Middle frontal gyrus (tissue), 1 donor: Measurements from ENCODE around the gene GMCL2.

ENCODE experiments used
- DNase-seq: peaks from one replicate; pipeline ENCODE4 v3.0.0-alpha.2; 2015; ENCODE audit warnings: low spot score; ENCODE audit errors: extremely low spot score

The GMCL2 gene

DNA sequence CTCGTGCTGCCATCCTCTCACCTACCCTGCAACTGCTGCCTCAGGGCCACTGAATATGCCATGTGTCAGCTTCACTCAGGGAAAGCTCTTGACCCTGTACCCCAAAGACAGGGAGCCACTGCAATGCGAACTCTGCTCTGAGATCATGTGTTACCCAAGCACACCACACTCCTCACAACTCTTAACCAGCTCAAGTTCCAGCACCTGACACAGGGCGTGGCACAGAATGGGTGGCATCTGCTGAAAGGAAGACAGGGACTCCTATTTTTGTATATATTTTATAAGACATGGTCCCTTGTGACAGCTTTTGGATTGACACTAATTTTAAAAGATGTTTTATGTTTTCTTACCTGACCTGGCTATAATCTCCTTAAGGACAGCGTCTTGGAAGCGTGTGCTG lies 34.7 kb upstream of the GMCL2 start:
- no peak for DNase-seq

DNA sequence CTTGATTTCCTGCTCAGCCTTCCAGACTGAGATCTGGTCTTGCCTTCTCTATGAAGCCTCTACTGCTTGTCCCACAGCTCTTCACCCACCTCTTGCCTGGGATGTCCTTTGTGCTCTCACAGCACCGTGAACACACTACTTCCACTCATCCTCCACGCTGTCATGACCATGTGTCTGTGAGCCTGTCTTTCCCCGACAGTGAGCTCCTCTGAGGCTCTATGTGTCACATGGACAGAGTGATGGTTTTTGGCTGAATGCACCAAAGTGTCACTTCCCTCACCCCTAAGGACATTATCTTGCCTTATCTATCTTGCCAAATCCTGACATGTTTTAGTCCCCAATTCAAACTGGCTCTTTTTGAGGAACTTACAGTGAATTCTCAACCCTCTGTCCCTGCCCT lies 34.1 kb upstream of the GMCL2 start:
- no peak for DNase-seq

DNA sequence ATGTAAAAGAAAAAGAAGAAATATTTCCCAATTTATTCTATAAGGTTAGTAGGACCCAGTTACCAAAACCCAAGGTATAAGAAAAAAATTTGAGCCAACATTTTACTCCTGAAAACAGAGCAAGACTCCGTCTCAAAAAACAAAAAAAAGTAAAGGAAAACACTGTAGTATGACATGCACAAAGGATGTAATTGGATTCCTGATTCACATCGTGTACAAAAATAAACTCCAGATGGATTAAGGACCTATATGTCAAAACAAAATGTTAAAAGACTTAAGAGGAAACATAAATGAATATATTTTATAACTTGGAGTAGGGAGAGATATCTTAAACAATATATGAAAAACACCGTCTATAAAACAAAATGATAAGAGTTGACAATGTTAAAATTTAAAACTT lies 31.7 kb upstream of the GMCL2 start:
- DNase-seq = no peak

DNA sequence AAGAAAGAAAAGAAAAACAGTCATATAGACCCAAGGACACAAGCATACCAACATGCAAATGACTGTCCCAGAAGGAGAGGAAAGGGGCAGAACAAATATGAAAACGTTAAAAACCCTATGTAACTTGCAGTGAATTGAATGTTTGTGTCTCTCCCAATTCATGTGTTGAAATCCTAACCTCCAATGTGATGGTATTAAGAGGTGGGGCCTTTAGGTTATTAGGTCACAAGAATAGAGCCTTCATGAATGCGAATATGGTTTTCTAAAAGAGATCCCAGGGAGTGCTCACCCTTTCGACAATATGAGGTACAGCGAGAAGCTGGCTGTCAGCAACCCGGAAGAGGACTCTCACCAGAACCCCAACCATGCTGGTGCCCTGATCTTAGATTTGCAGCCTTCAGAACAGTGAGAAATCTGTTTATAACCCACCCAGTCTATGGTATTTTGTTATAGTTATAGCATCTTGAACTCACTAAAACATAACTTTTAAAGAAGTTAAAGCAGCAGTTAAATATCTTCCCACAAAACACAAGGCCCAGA lies 31.1 kb upstream of the GMCL2 start:
- no peak for DNase-seq

DNA sequence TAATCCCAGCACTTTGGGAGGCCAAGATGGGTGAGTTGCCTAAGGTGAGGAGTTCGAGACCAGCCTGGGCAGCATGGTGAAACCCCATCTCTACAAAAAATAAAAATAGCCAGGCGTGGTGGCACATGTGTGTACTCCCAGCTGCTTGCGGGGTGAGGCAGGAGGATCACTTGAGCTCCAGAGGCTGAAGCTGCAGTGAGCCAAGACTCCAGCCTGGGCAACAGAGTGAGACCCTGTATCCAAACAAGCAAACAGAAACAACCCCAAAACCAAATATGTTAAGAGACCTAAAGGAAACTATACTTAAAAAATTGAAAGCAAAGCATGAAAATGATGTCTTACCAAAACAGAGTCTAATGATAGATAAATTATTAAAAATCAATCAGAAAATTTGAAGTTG lies 29.6 kb upstream of the GMCL2 start:
- no peak for DNase-seq

DNA sequence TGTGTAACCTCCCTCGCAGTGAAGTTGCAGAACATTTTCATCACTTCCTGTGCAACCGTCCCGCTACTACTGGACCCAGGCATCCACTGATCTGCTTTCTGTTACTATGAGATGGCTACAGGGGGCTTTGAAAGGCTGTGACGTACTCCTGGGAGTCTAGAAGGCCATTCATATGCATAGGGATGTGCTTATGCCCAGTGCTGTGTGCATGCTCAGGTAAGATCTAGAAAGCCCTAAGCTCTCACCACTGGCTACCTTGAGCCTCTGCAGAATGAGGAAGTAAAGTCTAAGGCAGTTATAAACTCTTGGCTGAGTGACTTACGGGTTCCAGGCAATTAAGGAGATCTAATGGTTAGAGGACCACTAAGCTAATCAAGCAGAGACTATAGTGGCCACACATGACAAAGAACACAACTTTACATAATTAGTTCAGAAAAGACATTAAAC lies 28.9 kb upstream of the GMCL2 start:
- DNase-seq = no peak

DNA sequence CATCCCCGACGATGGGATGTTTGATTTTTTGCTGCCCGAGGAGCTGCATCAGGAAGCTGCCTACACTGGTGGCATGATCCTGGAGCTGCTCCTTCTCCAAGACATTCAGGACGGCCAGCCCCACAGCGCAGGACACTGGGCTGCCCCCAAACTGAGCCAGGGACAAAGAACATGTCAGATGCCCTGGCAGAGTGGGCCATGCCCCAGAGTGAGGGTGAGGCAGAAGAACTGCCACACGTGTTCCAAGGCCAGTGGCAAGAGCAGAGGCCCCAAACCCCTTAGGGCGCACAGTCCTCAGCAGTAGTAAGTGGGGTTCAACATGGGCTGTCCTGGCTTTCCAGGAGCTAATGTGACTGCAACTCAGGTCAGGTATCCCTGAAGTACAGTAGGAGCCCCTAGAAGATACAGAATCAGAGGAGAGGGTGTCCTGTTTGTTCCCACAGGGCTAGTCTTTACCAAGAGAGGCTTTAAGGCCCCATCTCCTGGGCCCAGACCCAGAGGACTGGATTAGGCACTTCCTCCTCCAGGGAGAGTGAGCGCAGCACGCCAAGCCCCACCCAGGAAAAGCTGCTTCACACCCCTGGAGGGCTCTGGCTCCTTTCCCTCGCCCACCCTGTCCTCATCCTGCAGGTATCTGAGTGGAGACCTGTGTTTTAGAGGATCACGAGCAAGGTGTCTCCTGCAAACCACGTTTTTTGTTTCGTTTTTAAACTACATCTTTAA lies 28.3 kb upstream of the GMCL2 start:
- no peak for DNase-seq

DNA sequence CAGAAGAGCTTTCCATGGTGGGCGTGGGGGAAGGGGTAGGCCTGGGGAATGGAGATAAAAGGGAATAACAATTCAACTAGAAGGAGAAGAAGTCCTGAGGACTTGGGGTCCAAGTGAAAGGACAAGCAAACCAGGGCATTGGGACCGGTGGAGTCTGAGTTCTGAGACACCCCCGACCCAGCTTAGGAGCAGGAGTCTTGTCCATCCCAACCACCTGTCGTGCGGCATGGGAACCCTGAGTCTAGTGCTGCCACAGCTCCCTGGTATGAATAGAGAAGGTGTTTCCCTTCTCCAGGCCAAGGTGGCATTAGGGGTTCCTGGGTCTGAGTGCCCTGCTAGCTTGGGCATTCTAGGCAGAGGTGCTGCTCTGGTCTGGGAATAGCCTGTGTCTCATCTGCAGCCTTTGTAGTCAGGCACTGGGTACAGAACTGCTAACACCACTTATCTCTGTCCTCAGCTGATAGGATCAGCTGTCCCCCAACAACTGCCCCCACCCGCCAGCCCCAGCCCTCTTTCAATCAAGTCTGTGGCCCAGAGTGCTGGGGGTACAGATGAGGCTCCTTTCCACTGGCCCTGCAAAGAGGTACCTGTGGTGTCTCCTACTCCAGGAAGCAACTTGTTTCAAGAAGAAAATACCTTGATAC lies 27.1 kb upstream of the GMCL2 start:
- no peak for DNase-seq

DNA sequence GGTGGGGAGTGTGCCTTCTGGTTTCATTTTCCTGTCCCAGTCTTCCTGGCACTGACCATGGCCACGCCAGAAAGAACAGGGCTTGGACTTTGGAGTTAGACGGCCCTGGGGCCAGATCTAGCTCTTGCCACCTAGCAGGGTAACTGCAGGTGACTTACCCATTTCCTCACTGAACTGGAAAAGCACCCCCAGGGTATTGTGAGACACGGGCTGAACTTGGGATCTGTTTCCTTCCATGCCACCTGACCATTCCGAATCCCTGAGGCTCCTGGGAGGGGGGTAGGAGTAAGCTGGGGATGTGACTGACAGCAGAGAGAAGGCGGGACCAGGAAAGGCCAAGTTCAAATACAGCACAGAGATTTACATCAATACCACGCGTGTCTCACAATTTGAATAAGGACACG lies 26.6 kb upstream of the GMCL2 start:
- no peak for DNase-seq

DNA sequence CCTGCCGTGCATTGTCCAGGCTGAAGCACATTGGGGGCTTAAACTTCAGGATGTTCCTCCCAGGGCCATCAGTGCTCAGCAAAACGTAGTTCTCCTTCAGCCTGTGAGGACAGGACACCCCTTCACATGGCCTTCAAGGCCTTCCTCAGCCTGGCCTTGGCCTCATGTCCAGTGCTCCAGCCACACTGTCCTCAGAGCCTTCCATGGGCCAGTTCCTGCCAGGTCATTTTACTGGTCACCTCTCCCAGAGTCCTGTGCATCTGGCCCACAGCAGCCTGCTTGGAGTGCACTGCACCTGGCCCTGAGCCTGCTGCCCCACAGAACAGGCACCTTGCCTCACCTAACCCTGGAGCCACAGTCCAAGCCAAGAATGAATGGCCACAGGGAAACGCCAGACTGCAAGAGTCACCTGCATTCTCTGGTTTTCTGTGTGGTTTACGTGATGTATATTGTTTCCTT lies 25.9 kb upstream of the GMCL2 start:
- DNase-seq = no peak

DNA sequence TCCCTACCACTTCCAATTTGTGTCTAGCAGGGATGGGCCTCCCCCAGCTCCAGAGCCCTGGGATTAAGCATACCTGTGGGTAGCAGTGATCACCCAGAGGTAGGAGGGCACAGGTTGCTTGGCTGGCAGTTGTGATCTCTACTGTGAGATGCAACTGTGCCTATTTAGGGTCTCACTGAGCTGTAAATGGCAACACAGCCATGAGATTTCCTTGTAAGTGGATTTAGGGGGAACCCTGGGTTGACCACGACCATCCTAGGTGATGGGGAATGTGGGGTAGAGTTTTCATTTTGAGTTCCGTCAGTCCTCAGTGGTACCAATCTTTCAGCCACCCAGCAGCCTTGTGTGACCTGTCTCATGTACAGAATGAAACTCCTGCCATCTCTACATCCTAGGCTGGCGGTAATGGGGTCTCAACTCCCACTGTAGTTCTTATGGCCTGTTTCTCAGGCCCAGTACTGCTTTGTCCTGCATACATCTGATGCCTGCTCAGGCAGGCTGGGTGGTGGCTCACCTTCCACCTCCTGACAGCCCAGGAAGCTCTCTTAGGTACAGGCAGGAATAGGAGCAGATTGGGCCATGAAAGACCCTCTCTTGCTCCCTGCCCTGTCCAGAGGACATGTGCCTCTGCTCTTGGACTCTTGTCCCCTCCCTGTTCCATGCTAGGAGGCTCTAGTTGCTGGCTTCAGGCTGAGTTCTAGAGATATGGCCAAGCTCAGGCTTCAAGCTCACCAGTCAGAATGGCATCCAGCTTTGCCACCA lies 25.3 kb upstream of the GMCL2 start:
- no peak for DNase-seq

DNA sequence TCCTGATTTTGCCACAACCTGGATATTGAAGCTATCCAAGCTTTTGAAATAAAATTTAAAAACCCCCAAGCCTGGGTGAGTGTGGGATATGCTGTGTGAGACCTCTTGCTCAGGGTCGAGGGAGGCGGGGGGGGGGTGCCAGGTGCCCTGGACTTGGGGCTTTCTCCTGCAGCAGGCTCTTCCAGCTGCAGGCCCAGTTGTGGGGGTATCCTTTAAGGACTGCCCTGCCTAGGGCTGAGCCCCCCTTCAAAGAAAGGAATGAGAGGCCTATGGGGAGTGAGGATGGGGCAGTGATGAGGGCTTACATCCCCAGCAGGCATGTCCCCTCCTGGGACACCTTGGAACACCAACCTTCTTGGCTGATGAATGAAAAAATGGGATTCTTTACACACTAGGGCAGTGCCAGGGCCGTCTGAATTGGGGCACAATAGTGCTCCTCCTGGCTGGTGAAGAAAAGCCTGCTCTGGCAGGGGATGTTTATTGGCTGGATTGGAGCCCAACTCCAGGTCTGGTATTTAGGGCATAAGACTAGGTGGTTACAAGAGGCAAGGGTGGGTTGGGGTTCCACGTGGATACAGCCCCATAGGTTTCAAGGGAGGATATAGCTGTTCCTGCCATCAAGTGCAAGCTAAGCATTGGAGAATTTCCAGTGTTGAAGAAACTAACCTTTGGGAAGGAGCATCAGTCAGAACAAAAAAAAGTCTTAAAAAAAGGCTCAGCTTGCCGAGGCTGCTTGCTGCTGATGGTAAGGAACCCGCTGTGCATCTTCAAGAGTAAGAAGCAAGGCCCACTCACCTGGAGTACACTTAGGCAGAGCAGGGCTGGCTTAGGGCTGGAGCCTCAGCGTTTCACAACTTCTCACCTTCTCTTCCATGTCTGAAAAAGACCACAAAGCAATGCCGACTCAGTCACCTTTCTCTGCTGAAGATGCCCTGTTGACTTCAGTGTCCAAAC lies 24.2 kb upstream of the GMCL2 start:
- DNase-seq = no peak

DNA sequence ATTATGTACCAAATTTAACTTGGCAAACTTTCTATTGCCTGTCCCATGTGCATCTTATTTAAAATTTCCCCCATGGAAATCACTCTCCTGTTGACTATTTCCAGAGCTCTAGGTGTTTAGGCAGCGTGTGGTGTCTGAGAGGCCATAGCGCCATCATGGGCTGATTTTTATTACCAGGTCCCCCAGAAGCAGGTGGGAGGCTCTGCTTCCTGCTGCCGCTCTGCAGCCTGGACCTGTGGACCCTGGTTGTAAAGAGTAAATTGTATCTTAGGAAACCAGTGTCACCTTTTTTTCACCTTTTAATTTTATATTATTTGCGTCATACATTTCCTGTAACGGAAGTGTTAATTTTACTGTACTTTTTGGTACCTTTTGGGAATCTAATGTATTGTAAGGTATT lies 23.5 kb upstream of the GMCL2 start:
- no peak for DNase-seq

DNA sequence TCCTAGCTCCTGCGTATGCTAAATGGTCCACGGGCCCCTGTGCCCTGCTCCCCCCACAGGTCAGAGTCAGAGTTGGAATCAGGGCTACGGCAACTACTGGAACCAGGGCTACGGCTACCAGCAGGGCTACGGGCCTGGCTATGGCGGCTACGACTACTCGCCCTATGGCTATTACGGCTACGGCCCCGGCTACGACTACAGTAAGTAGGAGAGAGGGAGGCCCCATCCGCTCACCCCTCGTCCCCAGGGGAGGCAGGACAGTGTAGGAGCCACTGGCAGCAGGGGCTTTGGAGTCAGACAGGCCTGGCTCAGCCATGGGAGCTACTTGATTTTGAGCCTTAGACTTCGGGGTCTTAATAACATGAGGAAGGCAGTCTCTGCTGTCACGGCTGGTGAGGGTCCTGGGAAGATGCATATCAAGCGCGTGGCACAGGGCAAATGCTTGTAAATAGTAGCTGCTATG lies 22.9 kb upstream of the GMCL2 start:
- DNase-seq = no peak

DNA sequence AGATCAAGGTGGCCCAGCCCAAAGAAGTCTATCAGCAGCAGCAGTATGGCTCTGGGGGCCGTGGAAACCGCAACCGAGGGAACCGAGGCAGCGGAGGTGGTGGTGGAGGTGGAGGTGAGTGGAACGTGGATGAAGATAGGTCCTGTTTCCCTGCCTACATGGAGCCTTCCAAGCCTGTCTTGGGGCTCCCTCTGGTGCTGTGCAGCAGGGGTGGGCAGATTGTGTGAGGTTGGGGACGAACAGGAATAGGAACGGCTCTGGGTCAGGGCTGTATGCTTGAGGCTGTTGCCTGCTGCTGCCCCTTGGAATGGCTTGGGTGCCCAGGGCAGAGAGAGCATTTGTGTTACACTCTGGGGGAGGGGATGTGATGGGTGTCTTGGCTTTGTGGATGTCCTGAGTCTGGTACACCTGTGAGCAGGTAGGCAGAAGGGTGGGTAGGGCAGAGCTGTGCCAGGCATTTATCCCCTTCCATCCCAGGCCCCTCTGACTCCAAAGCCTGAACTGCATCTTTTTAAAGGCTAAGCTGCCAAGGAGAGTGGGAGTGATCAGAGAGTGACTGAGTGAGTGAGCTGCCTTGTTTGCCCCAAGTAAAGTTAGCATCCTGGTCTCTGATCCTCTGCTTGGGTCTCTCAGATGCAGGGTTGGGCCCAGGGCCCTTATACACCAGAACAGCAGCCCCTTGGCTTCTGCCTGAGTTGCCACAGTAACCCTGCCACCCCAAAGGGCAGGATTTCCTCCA lies 22.3 kb upstream of the GMCL2 start:
- no peak for DNase-seq

DNA sequence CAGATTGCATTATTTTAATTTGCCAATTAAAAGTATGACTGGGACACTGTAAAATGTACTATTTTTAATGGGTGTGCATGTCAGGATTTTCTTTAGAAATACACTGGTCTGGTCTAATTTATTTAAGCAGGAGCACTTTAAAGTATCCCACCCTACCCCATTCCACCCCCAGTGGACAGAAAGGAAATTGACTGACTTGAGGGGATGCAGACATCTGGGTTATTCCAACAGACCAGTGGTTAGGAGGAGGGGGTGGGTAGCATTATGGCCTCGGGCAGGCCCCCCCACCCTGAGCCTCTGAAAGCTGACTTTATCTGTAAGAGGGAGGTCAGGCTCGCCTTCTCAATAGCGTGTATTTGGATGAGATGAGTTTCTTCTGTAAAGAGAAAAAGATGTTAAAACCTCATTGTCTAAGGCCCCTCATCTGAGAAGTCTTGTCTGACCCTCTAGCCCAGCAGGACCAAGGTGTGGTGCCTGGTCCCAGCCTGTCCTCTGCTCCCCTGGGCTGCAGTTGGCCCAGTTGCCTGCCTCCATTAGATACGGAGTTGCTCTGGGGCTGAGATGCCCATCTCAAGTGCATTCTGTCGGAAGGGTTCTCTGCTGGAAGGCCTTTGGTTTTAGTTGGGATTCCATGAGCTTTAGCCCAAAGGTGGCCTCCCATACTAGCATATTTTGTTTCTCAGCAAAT lies 21.5 kb upstream of the GMCL2 start:
- DNase-seq = no peak

DNA sequence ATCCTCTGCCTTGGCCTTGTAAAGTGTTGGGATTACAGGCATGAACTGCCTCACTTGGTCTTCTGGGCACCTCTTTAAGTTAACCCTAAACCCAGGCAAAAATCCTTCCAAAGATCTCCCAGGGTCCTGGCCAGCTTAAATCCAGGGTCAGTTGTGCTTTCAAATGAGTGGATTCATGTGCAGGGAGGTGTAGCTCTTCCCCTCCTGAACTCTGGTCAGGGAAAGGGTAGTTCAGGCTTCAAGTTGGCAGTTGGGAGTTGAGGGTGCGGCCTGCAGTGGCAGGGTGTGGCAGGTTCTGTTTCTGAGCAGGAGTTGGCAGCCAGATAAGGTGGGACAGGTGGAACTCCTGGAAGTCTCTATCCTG lies 20.7 kb upstream of the GMCL2 start:
- DNase-seq = no peak

DNA sequence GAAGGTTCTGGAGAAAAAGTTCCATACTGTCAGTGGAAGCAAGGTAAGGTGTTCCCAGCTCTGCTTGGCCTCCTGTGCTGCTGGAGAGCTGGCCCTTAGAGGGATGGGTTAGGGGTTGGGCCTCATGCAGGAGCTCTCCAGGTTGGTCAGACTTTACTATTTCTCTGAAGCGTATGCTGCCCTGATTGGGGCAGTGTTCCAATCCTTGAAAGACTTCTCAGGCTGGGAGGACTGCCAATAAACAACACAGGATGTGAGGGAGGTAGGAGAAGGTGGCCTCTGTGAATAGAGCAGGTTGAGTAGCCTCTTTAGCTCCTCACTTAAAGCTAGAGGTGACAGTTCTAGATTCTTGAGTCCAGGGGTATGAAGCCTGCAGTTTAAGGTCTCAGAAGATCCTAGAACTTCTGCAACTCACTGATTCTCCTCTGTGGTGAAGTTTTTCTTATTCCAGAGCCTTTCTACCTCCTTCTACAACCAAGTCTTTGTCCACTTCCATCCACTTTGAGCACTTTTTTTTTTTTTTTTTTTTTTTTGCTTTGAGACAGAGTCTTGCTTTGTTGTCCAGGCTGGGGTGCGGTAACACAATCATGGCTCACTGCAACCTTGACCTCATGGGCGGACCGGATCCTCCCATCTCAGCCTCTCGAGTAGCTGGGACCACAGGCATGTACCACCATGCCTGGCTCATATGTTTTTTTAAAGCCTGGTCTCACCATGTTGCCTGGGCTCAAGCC lies 20.2 kb upstream of the GMCL2 start:
- no peak for DNase-seq
